VCaP (cell line): ENCODE measurements around the gene IRGQ.

Experiments
- H3K27ac ChIP-seq: fragments of 450-650 bp; 2 replicates; pipeline ENCODE4 v1.5.1; 2017
- TF ChIP-seq, protein P1 (sequence below): fragments of 450-650 bp; conservative IDR thresholded peaks from 2 replicates; pipeline ENCODE4 v1.5.1; 2017; ENCODE audit warnings: mild to moderate bottlenecking, moderate library complexity

The IRGQ gene

DNA sequence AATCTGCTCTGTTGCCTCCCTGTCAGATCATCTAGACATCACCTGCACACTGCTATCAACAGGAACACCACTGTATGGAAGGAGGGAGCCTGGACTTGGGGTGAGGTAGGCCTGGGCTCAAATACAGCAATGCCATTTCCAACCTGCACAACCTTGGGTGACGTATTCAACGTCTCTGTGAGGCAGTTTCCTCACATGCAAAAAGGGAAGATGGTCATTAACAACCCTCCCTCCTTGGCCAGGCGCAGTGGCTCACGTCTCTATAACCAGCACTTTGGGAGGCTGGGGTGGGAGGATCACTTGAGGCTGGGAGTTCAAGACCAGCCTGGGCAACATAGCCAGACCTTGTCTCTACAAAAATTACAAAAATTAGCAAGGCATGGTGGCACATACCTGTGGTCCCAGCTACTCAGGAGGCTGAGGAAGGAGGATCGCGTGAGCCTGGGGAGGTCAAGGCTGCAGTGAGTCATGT is 33.7 kb downstream of the IRGQ start:
- TF ChIP-seq, protein P1, sequence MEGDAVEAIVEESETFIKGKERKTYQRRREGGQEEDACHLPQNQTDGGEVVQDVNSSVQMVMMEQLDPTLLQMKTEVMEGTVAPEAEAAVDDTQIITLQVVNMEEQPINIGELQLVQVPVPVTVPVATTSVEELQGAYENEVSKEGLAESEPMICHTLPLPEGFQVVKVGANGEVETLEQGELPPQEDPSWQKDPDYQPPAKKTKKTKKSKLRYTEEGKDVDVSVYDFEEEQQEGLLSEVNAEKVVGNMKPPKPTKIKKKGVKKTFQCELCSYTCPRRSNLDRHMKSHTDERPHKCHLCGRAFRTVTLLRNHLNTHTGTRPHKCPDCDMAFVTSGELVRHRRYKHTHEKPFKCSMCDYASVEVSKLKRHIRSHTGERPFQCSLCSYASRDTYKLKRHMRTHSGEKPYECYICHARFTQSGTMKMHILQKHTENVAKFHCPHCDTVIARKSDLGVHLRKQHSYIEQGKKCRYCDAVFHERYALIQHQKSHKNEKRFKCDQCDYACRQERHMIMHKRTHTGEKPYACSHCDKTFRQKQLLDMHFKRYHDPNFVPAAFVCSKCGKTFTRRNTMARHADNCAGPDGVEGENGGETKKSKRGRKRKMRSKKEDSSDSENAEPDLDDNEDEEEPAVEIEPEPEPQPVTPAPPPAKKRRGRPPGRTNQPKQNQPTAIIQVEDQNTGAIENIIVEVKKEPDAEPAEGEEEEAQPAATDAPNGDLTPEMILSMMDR = no peak
- H3K27ac ChIP-seq = no peak overlapping the region

DNA sequence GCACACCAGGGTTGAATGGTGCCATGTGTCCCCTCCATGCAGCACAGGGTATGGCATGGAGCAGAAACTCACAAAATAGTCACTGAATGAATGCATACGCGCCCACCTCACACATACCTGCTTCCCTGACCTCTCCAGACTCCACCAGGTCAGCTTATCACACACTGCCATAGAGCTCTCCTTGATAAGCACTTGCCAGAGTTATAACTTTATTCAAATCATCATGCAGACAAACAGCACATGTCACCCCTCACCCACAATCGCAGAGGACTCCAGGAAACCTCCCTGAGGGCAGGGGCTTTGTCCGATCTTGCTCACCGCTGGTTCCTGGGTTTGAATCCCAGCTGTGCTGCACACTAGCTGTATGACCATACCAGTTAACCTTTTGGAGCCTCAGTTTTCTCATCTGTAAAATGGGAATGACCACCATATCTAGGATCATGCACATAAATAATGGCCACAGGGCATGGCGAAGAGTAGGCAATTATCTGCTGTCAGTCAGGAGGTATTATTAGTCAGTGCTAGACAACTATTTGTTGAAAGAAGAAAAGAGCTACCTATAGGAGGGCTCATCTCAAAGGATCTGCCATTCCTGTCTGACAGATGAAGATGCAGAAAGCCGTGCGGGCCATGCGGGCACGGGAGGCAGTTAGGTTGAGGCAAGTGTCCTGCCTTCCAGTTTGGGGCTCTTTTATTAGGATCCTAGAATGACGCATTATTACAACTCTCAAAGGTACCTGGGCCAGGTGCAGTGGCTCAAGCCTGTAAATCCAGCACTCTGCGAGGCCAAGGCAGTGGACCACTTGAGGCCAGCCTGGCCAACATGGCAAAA is 34.6 kb downstream of the IRGQ start:
- TF ChIP-seq, protein P1 = no peak
- no peak overlapping the region for H3K27ac ChIP-seq

DNA sequence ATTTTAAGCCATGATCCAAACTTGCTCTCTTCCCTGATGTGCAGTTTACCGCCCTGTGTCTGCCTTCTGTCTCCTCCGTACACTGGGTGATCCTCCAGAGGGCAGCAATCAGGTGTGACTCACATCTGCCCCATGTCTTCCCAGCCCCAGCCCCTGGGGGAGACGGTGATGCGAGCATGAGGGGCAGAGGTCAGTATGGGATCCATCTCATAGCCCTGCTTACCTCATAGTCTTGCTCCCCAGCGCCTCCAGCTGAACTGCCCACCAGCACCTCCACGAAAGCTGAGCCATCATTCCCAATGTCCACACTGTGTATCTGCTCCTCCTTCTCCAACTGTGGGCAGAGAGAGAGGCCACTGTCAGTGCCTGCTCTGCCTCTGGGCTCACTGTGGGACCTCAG is 35.2 kb downstream of the IRGQ start:
- TF ChIP-seq, protein P1 = no peak; the same call in 1 of the 2 replicates
- no peak overlapping the region for H3K27ac ChIP-seq

DNA sequence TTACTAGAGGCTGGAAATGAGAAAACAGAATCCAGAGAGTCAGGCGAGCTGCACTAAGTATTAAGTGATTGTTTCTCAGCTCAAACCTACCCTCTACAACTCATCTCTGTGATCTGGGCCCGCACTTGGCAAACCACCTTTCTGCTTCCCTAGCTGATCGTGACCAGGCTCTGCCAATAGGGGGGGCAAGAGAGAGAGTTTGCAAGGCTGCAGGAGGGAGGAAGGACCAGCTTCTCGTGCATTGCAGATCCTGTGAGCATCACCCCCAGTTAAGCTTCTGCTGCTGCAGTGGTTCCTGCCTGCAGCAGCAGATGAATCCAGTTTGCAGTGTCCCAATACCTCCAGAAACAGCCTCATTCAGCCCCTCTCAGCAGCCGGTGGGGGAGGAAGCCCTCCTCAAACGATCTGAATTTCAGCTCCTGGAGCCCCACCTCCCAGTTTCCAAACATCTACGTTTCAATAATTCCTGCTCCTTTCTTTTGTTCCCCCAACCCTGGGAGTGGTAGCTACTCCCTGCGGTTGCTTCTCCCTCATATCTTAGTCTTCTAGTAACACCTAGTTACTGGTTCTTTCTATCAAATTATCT is 40.7 kb downstream of the IRGQ start:
- no peak overlapping the region for H3K27ac ChIP-seq
- TF ChIP-seq, protein P1 = peak; percentile 91

DNA sequence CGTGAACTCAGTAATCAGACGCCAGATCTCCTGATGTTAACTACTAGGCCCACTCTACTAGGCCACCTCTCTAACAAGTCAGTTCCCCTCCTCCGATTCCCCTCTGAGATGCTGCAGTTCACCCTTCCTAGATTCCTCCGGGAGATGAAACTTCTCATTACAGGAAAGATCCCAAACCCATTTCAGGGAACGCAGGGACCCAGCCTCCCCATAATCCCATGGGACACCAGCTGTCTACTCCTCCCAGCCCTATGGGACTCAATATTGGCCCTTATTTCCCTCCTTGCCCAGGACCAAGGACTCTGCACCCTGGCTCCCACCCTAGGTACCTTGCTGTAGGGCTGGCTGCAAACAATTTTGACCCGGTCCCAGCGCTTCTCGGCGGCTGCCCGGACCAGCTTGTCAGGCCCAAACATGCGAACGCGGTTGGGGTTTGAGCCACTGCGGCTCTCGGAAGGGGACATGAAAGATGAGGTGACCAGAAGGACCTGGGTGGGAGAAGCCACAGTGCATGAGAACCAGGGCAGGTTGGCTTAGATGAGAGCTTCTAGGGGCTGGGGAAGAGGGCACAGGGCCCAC is 41.5 kb downstream of the IRGQ start:
- TF ChIP-seq, protein P1 = no peak
- H3K27ac ChIP-seq = no peak overlapping the region

DNA sequence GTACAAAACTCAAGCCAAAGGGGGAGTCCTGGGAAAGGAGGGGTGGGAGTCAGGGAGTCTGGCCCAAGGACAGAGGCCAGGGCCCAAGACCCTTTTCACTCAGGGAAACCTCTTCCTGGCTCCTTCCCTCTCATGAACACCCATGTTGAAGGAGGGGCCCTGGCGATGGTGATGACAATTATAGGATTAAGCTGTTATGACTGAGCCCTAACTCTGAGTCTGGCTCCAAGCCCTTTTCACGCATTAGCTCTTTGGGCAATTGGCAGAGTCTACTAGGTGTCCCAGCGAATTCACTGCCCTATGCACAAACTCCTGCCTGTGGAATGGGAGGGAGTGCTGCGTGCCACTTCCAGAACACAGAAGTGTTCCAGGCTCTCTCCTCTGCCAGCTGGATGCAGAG is 42.3 kb downstream of the IRGQ start:
- TF ChIP-seq, protein P1 = no peak
- H3K27ac ChIP-seq = no peak overlapping the region

DNA sequence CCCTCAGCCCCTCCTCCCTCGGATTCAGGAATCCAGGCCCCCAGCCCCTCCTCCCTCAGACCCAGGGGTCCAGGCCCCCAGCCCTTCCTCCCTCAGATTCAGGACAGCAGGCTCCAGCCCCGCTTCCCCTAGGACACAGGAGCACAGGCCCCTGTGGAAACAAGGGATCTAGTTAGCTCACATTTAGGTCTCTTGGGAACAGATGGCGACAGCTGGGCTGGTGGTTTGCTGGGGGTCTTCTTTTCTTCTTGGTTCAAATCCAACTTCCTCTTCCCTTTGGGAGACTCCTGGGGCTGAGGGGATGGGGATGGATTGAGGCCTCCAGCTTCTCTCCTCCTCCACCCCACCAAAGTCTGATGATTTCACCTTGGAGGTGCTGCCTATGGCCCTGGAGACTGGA is 43.3 kb downstream of the IRGQ start:
- TF ChIP-seq, protein P1 = no peak
- H3K27ac ChIP-seq = no peak overlapping the region
